ENCODE data around the gene GRAMD4.

DNA sequence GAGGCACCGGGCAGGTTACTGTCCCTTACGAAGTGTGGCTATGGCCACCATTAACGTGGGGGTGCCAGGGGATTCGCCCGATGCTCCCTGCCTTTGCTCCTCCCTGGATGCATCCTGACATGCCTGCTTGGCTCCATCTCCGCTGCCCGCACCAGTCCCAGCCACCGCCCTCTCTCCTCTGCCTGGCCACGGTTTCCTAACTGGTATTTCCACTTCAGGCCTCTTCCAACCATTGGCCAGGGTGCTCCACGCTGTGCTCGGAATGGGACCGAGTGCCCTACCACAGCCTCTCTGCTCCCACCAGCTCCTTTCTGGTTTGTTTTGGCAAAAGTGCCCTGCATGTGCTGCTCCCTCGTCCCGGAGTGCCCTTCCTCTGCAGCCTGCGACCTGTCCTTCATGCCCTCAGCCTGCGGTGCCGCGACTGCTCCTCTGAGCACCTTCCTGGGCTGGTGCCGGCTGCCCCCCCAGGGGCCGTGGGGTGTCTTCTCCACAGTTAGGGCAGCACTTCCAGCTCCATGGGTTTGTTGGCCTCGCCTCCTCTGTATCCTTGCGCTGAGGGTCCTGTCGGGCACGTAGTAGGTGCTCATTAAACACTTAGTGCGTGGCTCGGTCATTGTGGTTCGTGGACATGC, 12.6 kb upstream of the GRAMD4 start:
- TF ChIP-seq, protein P1, sequence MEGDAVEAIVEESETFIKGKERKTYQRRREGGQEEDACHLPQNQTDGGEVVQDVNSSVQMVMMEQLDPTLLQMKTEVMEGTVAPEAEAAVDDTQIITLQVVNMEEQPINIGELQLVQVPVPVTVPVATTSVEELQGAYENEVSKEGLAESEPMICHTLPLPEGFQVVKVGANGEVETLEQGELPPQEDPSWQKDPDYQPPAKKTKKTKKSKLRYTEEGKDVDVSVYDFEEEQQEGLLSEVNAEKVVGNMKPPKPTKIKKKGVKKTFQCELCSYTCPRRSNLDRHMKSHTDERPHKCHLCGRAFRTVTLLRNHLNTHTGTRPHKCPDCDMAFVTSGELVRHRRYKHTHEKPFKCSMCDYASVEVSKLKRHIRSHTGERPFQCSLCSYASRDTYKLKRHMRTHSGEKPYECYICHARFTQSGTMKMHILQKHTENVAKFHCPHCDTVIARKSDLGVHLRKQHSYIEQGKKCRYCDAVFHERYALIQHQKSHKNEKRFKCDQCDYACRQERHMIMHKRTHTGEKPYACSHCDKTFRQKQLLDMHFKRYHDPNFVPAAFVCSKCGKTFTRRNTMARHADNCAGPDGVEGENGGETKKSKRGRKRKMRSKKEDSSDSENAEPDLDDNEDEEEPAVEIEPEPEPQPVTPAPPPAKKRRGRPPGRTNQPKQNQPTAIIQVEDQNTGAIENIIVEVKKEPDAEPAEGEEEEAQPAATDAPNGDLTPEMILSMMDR (conservative IDR thresholded peaks at IDR 0.05; ENCODE audit: low read depth, low read length), result no peak
- no peak for TF ChIP-seq EZH2 (IDR thresholded peaks at IDR 0.05; ENCODE audit: borderline replicate concordance, low read depth, low read length, poor library complexity, severe bottlenecking)
